IPS DF 4.7 (cell line): ENCODE results near the gene HDDC2.

Experiments
- DNase-seq: peaks from one replicate; pipeline ENCODE4 v3.0.0-alpha.2; 2013; ENCODE audit warnings: low spot score; ENCODE audit errors: extremely low read depth

HDDC2 gene

GRCh38 chr6:125271486-125272159, 30.1 kb downstream of the HDDC2 start:
- no peak for DNase-seq

DNA sequence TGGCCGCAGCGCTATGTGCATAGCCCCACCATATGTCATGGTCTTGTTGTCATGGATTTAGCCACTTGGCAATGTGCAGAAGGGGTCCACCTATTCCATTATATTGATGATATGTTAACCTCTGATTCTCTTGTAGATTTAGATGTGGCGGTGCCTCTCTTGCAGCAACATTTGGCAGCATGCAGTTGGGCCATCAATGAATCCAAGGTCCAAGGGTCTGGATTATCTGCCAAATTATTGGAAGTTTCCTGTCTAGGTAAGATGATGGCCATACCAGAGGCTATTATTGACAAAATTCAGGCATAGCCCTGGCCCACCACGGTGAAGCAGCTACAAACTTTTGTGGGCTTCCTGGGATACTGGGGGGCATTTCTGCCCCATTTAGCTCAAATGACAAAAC, 31.4 kb downstream of the HDDC2 start:
- DNase-seq, result no peak

GRCh38 chr6:125269328-125269985, 32.3 kb downstream of the HDDC2 start:
- DNase-seq, result no peak

- DNase-seq, result no peak
Observed at GRCh38 chr6:125268765-125269164, 33.0 kb downstream of the HDDC2 start.

DNA sequence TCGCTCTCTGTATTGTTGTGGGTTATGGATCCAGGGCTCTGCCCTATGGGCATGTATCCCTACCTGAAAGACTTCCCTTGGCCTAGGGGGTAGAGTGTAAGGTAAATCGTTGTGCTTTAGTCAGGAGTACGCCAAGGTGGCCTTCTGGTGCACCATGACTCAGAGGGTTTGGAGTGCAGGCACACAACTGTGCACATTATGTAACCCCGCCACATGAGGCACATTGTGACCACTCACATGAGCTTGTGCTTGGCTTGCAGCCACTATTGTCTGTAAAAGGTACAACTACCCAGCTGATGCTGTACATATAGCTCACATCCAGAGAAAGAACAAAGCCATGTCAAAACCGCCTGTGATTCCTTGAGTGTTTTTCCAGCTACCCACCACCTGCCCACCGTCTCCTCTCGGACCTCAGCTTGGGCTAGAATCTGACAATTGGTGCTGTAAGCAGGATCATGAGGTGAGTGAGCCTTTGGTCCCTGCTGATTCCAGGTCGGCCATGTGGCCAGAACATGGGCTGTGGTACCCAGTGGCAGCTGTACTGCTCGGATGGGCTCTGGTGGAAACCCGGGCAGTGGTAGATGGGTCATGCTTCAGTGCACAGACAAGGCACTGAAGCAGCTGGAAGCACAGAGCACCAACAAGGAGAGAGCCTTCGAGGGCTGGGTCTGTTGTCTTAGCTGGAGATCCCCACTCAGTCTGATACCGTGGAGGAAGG, 33.8 kb downstream of the HDDC2 start:
- DNase-seq, result no peak

DNA sequence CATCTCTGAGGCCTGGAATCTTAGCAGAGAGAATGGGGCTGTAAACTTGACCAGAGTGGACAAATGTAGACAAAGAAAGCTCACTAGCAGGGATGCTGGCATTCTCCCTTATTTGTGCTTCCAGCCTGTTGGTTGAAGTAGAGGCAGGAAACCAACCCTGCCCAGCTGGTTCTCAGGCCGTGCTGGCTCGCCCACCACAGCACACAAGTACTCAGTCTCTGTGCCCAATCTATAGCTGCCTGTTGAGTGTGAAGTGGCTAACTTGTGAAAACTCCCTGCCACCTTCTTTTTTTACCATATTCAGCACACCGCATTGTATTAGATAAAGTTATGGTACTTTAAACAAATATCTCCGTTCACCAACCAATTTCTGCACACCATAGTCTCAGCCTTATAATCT, 37.3 kb downstream of the HDDC2 start:
- no peak for DNase-seq

- DNase-seq, result no peak
Observed at GRCh38 chr6:125262016-125263013, 39.5 kb downstream of the HDDC2 start.

DNA sequence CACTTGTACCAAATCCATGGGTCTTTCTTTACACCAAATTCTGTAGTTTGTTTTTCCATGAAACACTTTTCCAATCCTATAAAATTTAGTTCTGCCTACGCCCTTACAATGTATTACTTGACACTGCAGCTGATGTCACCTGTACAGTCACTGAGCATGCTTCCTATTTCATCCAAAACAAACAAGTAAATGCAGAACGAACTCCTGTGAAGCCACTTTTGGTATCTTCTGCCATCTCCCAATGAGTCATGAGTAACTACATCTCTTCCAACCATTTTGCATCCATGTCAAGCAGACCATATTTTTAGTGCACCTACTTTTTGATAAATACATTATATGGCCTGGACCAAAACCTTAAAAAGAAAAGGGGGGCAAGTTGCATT, 42.4 kb downstream of the HDDC2 start:
- DNase-seq, result no peak

DNA sequence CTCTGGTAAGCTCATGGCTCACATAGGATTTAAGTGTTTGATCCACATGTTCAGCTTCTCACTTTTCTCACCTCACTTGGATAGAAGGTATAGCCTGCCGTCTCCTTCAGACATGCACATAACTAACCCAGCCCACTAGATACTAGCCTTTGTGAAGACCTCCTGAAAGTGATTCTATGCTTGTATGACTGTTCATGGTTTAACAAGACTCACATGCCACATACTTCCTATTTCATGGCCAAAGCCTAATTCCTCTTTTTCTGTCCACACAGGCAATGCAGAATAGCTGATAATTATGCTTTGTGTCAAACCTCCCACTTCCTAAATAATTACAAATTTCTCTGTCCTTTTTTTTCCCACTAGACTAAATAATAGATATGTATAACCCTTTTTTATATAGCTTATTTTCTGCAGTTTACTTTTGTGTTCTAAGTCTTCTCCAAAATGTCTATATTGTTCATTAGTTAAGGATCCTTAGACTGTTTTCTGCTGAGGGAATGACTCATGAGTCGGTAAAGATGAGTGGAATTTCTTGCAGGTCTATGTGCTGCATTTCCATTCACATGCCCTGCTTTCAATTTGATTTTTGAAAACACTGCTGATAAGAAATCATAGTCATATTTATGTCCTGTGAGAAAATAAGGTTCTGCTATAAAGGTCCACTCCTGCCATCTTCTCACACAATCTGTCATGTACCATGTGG, 43.0 kb downstream of the HDDC2 start:
- no peak for DNase-seq

DNA sequence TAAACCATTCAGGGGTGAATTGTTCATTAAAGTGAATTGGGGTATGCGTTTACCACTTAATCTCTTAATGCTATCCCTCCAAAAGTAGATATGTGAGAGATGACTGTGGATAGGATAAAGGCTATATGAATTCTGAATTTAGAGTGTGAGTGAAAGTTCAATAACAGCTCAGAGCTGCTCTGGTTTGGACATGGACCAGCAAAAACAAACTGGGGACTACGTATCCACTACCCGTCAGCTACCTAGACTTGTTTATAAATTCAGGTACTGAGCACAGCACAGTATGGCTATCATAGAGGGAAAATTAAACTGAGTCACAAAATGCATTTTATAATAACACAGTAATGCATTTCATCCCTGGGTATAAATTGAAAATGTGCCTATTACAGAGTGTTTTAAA, 44.4 kb downstream of the HDDC2 start:
- no peak for DNase-seq

- no peak for DNase-seq
Observed at GRCh38 chr6:125255201-125255600, 46.6 kb downstream of the HDDC2 start.

DNA sequence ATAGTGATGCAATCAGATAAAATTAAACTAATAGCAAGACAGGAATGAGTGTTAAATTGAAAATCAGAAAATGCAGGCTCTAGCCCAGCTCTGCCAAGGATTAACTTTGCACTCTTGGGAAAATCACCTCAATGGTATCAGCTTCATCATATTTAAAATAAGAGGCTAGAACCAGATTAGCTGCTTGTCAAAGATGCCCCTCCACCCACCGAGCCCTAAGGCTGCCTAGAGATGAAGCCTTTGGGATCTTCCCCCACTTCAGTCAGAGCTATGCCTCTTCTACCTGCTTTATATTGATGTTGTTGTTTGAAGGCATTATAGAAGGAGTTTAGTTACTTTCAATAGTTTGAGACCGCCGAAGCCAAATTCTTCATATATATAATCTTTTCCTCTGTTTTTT, 47.4 kb downstream of the HDDC2 start:
- DNase-seq, result no peak

DNA sequence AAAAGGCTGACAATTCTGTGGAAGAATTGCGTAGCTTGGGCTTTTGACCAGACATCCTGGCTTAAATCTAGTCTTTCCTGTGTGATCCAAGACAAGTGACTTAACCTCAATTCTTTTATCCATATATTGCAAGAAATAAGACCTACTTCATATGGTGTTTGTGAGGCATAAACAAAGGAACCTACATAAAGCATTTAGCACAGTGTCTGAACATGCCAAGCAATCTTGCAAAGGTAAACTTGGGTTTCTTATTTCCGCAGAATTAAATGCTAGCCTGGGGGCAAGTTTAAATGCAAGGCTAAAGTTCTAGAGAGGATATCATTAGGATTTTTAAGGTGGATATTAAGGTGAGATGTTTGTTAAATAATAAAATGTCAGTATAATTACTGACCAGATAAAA, 47.9 kb downstream of the HDDC2 start:
- no peak for DNase-seq

GRCh38 chr6:125252891-125253290, 48.9 kb downstream of the HDDC2 start:
- DNase-seq, result no peak

DNA sequence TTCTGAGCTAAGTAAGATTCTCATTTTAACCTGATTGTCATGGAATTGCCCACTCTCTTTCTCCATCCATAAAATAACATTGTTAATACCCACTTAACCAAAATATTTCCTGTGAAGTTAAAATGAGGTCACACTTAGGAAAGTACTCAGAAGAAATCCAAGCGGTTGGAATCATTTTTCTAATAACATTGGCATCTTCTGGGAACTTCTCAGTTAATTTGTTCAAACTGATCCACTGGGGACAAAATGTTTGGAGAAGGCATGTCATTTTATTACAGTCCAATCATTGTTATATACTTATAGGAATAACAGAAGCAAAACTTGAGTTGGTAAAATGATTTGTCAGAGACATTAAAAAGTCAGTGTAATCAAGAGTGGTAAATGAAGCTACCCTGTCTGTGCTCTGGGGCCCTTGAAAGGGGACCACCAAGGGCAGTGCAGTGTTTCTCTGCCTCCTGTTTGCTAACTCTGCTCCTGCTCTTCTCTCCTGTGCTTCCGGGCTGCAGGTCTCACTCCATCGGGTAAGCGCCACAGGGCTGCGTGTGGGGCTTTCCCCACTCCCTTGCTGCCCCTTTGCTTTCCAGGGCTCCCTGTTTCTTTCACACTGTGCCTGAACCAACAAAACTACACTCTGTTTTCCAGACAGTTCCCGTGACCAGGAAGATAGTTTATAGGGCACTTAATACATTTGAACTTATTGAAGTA, 50.1 kb downstream of the HDDC2 start:
- DNase-seq, result no peak

- DNase-seq, result no peak
Observed at GRCh38 chr6:125250511-125250910, 51.3 kb downstream of the HDDC2 start.

GRCh38 chr6:125248136-125248535, 53.6 kb downstream of the HDDC2 start:
- DNase-seq, result no peak

DNA sequence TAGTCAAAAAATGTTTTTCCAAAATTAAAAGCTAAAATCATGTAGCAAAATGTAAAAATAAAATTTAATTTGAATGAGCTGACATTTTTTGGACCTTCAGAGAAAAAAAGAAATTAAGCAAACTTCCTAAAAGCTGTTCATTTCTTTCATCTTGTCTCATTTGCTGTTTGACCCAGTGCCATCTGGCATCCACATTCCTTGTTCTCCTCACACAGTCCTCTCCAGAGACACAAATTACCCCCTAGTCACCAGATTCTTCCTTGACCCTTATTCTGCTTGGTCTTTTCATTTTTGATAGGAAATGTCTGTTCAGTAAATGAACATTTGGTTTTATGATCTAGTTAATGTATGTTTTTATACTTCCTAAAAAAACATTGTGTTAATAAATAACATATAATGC, 55.2 kb downstream of the HDDC2 start:
- DNase-seq, result no peak

GRCh38 chr6:125245523-125246264, 56.1 kb downstream of the HDDC2 start:
- no peak for DNase-seq

DNA sequence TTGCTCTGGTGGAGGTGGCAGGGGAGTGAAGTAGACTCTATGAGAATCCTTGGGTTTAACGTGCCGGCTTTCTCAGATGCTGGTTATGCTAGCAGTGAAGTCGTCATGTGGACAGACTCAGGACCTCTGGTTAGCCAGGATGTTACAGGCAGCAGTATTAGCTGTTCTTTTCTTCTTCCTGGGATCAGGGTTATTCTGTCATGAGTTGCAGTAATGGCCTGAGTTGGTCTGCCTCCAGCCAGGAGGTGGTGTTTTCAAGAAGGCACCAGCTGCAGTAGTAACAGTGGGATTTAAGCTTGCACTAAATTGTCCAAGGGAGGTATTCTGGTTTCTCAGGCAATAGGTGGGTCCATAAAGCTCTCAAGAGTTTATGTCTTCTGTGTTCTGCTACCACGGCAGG, 56.7 kb downstream of the HDDC2 start:
- no peak for DNase-seq
